HT-29 (cell line): ENCODE results near the gene ZMAT5. TPM values are rescaled to one million over a fixed set of nuclear protein-coding genes. Genes with fewer than 3 reads are reported as not detected.
A peak's percentile ranks its signal among the peaks of the same experiment; 100 is the strongest.

Experiments
- DNase-seq: peaks from one replicate; pipeline ENCODE4 v3.0.0-alpha.2; 2015; ENCODE audit warnings: low spot score
- total RNA-seq: library from RNA; depleted of rRNA; stranded (reverse); fragments of >200 nt; shearing (Covaris generic); gene quantifications from 2 replicates; pipeline ENCODE4 v1.2.3, GENCODE V29; 2014

Gene ZMAT5
- total RNA-seq, 1 experiment from 2014 or later: 30.0 TPM

- no peak for DNase-seq
Measured at GRCh38 chr22:29731058-29731850, 35.6 kb downstream of the ZMAT5 start.

DNA sequence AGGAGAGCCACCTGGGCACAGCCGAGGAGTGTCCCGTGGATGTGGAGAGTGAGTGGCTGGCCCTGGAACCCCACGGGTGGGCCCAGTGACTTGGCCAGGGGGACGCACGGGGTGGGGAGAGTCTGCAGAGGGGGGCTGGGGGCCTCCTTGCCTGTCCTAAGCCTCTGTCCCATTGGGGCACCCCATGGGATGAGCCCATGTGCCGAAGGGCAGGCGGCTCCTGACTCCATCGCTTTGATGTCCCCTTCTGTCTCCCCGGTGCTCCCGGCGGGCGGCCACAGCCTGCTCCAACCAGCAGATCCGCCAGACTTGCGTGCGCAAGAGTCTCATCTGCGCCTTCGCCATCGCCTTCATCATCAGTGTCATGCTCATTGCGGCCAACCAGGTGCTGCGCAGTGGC is 37.6 kb downstream of the ZMAT5 start:
- no peak for DNase-seq

DNA sequence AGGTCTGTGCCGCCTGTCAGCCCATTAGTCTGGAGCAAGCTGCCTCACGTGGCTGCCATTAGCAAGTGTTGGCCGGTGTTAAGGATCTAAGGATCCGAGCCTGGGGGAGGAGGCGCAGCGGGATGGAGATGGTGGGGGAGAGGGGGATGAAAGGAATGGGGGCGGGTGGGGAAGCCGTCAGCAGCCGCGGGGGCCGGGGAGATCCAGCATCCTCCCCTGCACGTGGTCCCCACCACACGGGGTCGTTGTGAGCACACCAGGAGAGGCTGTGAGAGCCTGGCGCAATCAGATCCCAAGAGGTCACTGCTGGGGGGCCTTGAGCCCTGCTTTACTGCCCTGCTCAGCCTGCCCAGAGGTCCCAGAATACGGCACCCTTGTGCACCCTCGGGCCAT is 39.7 kb downstream of the ZMAT5 start:
- peak; percentile 34 for DNase-seq

GRCh38 chr22:29726512-29727130 is 40.2 kb downstream of the ZMAT5 start:
- DNase-seq: no peak

GRCh38 chr22:29726106-29726505 is 40.7 kb downstream of the ZMAT5 start:
- no peak for DNase-seq

- no peak for DNase-seq
Measured at GRCh38 chr22:29724843-29725242, 42.0 kb downstream of the ZMAT5 start.

GRCh38 chr22:29723766-29724165 is 43.0 kb downstream of the ZMAT5 start:
- DNase-seq: no peak

DNA sequence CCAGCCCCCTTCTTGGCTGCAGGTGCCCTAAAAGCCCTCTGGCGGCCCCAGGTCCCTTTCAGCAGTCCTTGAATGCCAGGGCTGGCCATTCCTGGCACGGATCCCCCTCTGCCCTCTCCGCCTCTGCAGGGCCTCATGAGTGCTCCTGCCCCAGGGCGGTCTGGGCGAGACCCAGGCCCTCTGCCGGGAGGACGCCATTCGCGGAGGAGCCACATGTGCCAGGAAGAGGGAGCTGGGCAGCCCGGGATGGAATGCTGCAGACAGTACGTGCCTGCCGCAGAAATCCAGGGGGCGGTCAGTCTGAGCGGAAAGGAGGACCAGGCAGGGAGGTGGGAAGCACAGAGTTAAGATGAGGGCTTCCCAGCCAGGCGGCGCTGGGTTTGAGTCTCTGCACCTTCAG is 44.2 kb downstream of the ZMAT5 start:
- DNase-seq: no peak

DNA sequence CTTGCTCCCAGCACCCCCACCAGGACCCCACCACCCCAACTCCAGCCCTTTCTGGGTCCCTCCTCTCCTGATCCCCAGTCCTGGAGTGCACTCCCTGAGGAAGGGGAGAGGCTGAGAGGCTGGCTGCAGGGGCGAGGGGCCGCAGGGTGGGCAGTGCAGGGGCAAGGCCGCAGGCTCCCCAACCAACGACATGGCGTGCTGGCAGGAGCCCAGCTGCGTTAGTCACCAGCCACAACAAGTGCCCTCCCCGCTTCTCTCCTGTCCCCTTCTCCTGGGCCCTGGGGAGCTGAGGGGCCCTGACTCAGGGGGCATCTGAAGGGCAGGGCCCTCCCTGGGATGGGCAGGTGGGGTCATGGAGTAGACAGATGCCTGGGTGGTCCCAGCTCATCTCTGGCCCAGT is 44.7 kb downstream of the ZMAT5 start:
- DNase-seq: no peak

GRCh38 chr22:29720811-29721323 is 45.9 kb downstream of the ZMAT5 start:
- DNase-seq: no peak

DNA sequence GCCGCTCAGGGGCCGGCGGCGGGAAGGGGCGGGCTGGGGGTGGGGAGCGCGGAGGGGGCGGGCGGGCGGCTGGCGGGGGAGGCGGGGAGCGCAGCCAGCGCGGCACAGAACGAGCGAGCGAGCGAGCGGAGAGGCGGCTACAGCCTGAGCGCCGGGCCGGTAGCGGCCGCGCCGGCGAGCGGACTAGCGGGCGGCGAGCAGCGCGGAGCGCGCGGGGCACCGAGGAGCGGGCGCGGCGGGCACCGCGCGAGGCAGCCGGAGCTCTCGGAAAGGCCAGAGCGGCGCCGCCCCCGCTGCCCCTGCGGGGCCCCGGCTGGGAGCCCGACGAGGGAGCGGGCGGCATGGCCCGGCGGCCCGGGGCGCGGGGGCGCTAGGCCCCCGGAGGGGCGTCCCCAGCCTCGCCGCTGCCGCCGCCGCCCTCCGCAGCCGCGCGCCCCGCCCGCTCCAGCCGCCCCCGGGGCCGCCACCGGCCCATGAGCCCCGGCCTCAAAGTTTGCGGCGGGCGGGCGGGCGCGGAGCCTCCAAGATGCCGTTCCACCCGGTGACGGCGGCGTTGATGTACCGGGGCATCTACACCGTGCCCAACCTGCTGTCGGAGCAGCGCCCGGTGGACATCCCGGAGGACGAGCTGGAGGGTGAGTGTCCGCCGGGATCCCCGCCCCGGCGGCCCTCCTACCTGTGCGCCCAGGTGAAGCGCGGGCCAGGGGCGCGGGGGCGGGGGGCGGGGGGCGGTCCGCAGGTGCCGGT is 46.7 kb downstream of the ZMAT5 start, which contains the start of gene CABP7:
TSS of gene CABP7 (plus strand) at position 105 of the 747 bp plus-strand sequence. CDS start at position 527, 422 bp downstream.
- DNase-seq: no peak

GRCh38 chr22:29718949-29719898 is 47.6 kb downstream of the ZMAT5 start:
- DNase-seq: no peak

- no peak for DNase-seq
Measured at GRCh38 chr22:29717789-29718188, 49.0 kb downstream of the ZMAT5 start.

DNA sequence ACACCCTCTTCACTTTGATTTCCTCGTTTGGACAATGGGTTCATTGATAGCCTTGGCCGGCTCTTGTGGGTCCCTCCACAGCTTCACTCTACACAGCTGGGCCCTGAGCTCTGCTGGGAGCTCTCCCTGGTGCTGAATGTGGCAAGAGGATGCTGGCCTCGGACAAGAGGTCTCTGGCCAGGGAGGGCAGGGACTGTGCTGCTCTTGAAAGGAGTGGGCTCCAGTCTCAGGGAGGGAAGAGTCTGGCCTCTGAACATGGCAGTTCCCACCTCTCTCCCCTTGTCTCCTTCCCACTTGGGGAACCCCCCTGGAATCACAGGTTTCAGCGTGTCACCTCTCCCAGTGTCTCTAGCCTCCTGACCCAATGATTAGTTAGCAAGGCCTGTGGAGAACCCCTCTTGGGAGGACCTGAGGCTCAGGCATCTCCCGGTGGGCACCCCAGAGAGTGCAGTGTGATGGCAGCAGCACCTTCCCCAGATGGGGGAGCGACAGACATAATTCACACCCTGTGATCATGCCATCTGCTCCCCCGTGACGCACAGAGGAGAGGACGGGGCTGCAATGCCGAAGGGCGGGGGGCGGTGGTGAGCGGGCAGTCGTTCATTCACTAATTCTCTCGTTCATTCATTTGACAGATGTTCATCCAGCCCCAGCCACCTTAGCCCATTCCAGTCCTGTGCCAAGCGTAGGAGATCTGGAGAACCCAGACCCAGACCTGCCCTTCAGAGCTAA is 49.8 kb downstream of the ZMAT5 start:
- DNase-seq: peak; percentile 86

- no peak for DNase-seq
Measured at GRCh38 chr22:29715705-29716104, 51.1 kb downstream of the ZMAT5 start.

GRCh38 chr22:29715240-29715639 is 51.6 kb downstream of the ZMAT5 start:
- DNase-seq: no peak

- no peak for DNase-seq
Measured at GRCh38 chr22:29713156-29713727, 53.6 kb downstream of the ZMAT5 start.

DNA sequence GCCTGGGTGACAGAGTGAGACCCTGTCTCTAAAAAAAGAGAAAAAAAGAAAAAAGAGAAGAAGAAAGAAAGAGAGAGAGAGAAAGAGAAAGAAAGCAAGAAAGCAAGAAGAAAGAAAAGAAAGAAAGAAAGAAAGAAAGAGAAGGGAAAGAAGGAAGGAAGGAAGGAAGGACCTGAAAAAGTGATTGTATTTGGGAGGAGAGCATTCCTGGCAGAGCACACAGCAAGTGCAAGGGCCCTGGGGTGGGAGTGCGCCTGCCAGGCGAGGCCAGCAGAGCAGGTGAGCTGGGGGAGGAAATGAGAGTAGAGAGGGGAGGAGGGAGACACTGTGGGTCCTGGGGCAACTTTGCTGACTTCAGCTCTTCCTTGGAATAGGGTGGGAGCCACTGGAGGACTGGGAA is 54.7 kb downstream of the ZMAT5 start:
- no peak for DNase-seq

GRCh38 chr22:29710922-29711593 is 55.7 kb downstream of the ZMAT5 start:
- peak; percentile 66 for DNase-seq
